SK-N-SH (cell line): Measurements from ENCODE around the gene CGN. TPM values are rescaled to one million over a fixed set of nuclear protein-coding genes. Genes with fewer than 3 reads are reported as not detected.

Experiments used
- CTCF ChIA-PET: fragments of 300-600, 350-600 bp; formaldehyde crosslinking; extraction: SDS; loops from one replicate; lab custom pipeline; 2021; lab: Yijun Ruan, JAX
- POLR2A ChIA-PET: fragments of 350-600 bp; sonication (Branson Sonifier 250); formaldehyde crosslinking; extraction: SDS; loops from one replicate; lab custom pipeline; 2020; ENCODE audit warnings: antibody characterized with exemption, inconsistent platforms; lab: Yijun Ruan, JAX
- DNase-seq: peaks from one replicate; pipeline ENCODE4 v3.0.0; 2012
- H2AFZ ChIP-seq: fragments of 200-600 bp; sonication (generic); 2 replicates; pipeline ENCODE4 v1.8.1; 2016; ENCODE audit warnings: antibody characterized with exemption, mild to moderate bottlenecking, low read depth
- H3F3A ChIP-seq: fragments of 200-600 bp; sonication (generic); replicated peaks from 2 replicates; pipeline ENCODE3; 2016; ENCODE audit warnings: antibody characterized with exemption, mild to moderate bottlenecking; ENCODE audit not compliant: insufficient read depth
- H3K27ac ChIP-seq, 2 experiments: fragments of 200-500 bp in 1 of 2; fragments of 200-600 bp in 1 of 2; sonication (Bioruptor generic) in 1 of 2; sonication (generic), shearing (Covaris generic) in 1 of 2; 2 replicates each; pipeline versions ENCODE4 v1.5.1 to v1.6.1; 2014 to 2016; ENCODE audit warnings: low read depth in 2 of 2, inconsistent platforms in 1 of 2, low read length in 1 of 2, mild to moderate bottlenecking in 1 of 2, mixed read lengths in 1 of 2
- H3K27me3 ChIP-seq: fragments of 200-600 bp; sonication (generic), shearing (Covaris generic); 2 replicates; pipeline ENCODE4 v1.6.1; 2016; ENCODE audit warnings: mixed run types; ENCODE audit not compliant: insufficient read depth
- H3K36me3 ChIP-seq, 2 experiments: fragments of 200-500 bp in 1 of 2; fragments of 200-600 bp in 1 of 2; sonication (Bioruptor generic) in 1 of 2; sonication (generic) in 1 of 2; replicated peaks in 1 of 2; 2 replicates each; pipeline versions ENCODE3 to v1.5.1; 2014 to 2016; ENCODE audit warnings: low read length in 1 of 2, mild to moderate bottlenecking in 1 of 2; ENCODE audit not compliant: insufficient read depth in 2 of 2, control insufficient read depth in 1 of 2
- H3K4me1 ChIP-seq, 2 experiments: fragments of 200-500 bp in 1 of 2; fragments of 200-600 bp in 1 of 2; sonication (Bioruptor generic) in 1 of 2; sonication (generic), shearing (Covaris generic) in 1 of 2; 2 replicates each; pipeline versions ENCODE4 v1.5.1 to v1.6.1; 2014 to 2016; ENCODE audit warnings: low read depth in 1 of 2, low read length in 1 of 2, mixed run types in 1 of 2; ENCODE audit not compliant: insufficient read depth in 2 of 2, control insufficient read depth in 1 of 2
- H3K4me2 ChIP-seq: fragments of 200-600 bp; sonication (generic), shearing (Covaris generic); 2 replicates; pipeline ENCODE4 v1.6.1; 2017; ENCODE audit warnings: mixed run types
- H3K4me3 ChIP-seq, 2 experiments: fragments of 200-500 bp in 1 of 2; fragments of 200-600 bp in 1 of 2; sonication (Bioruptor generic) in 1 of 2; sonication (generic), shearing (Covaris generic) in 1 of 2; 2 replicates each; pipeline versions ENCODE4 v1.5.1 to v1.8.1; 2014 to 2016; ENCODE audit warnings: low read depth in 2 of 2, inconsistent platforms in 1 of 2, low read length in 1 of 2, mild to moderate bottlenecking in 1 of 2, mixed read lengths in 1 of 2, moderate library complexity in 1 of 2
- H3K79me2 ChIP-seq: fragments of 200-600 bp; sonication (generic); 2 replicates; pipeline ENCODE4 v1.8.1; 2017; ENCODE audit warnings: mild to moderate bottlenecking; ENCODE audit not compliant: insufficient read depth
- H3K9ac ChIP-seq: fragments of 200-600 bp; sonication (generic); 2 replicates; pipeline ENCODE4 v1.6.1; 2017; ENCODE audit warnings: mixed run types
- H3K9me2 ChIP-seq: fragments of 200-600 bp; sonication (generic); 2 replicates; pipeline ENCODE4 v1.6.1; 2017; ENCODE audit warnings: mixed run types
- H3K9me3 ChIP-seq: fragments of 200-600 bp; sonication (generic); 2 replicates; pipeline ENCODE4 v1.6.1; 2017; ENCODE audit warnings: mixed run types, mild to moderate bottlenecking, moderate library complexity
- H4K20me1 ChIP-seq: fragments of 200-600 bp; sonication (generic); 2 replicates; pipeline ENCODE4 v1.6.1; 2017; ENCODE audit warnings: mild to moderate bottlenecking, mixed run types; ENCODE audit not compliant: insufficient read depth
- CHD2 ChIP-seq: fragments of 150-350 bp; IDR thresholded peaks from 2 replicates; pipeline ENCODE4 v1.6.1; 2018; ENCODE audit warnings: low read length; ENCODE audit not compliant: partially characterized antibody
- CTCF ChIP-seq: fragments of 200-600 bp; sonication (generic); IDR thresholded peaks from 2 replicates; pipeline ENCODE4 v1.6.1; 2017; ENCODE audit warnings: antibody characterized with exemption, mild to moderate bottlenecking, moderate library complexity
- EZH2phosphoT487 ChIP-seq: fragments of 200-600 bp; sonication (generic); IDR thresholded peaks from 2 replicates; pipeline ENCODE4 v1.6.1; 2017; ENCODE audit warnings: low read depth, mixed run types, mild to moderate bottlenecking, antibody characterized with exemption, moderate library complexity, borderline replicate concordance
- FOSL2 ChIP-seq: IDR thresholded peaks from 2 replicates; pipeline ENCODE4 v1.4.0; 2012; ENCODE audit warnings: low read depth, mild to moderate bottlenecking, moderate library complexity, borderline replicate concordance
- FOXJ3 ChIP-seq: sonication (generic); formaldehyde crosslinking; IDR thresholded peaks from 2 replicates; pipeline ENCODE4 v1.5.1; 2020; ENCODE audit warnings: mild to moderate bottlenecking, missing genetic modification reagents
- GATA2 ChIP-seq: sonication (generic); formaldehyde crosslinking; IDR thresholded peaks from 2 replicates; pipeline ENCODE4 v1.5.0; 2020; ENCODE audit warnings: mild to moderate bottlenecking, missing genetic modification reagents
- IRF3 ChIP-seq: fragments of 150-350 bp; IDR thresholded peaks from 2 replicates; pipeline ENCODE4 v1.6.1; 2016; ENCODE audit warnings: mild to moderate bottlenecking, low read depth, low read length
- JUND ChIP-seq: IDR thresholded peaks from 2 replicates; pipeline ENCODE4 v1.4.0; 2012
- MEF2A ChIP-seq: IDR thresholded peaks from 2 replicates; pipeline ENCODE4 v1.4.0; 2012; ENCODE audit warnings: low read depth, borderline replicate concordance
- MXI1 ChIP-seq: IDR thresholded peaks from 2 replicates; pipeline ENCODE4 v1.6.1; 2012; ENCODE audit warnings: mild to moderate bottlenecking, low read depth, low read length, improper control_type of control experiment
- NFIC ChIP-seq: IDR thresholded peaks from 2 replicates; pipeline ENCODE4 v1.4.0; 2012; ENCODE audit warnings: borderline replicate concordance
- POLR2AphosphoS5 ChIP-seq: IDR thresholded peaks from 2 replicates; pipeline ENCODE4 v1.6.1; 2012; ENCODE audit warnings: low read depth, low read length
- RAD21 ChIP-seq: IDR thresholded peaks from 2 replicates; pipeline ENCODE4 v1.6.1; 2012; ENCODE audit warnings: mild to moderate bottlenecking, low read length
- RCOR1 ChIP-seq: fragments of 150-350 bp; IDR thresholded peaks from 2 replicates; pipeline ENCODE4 v1.6.1; 2017; ENCODE audit warnings: antibody characterized with exemption, low read length
- RFX5 ChIP-seq: IDR thresholded peaks from 2 replicates; pipeline ENCODE4 v1.6.1; 2012; ENCODE audit warnings: mild to moderate bottlenecking, improper control_type of control experiment, low read length
- TEAD4 ChIP-seq: IDR thresholded peaks from 2 replicates; pipeline ENCODE4 v1.4.0; 2012; ENCODE audit warnings: mild to moderate bottlenecking, borderline replicate concordance; ENCODE audit not compliant: insufficient read depth
- USF1 ChIP-seq: IDR thresholded peaks from 2 replicates; pipeline ENCODE4 v1.4.0; 2012; ENCODE audit warnings: low read depth, borderline replicate concordance
- YY1 ChIP-seq: IDR thresholded peaks from 2 replicates; pipeline ENCODE4 v1.4.0; 2012; ENCODE audit warnings: low read depth, mild to moderate bottlenecking
- ZBTB33 ChIP-seq: IDR thresholded peaks from 2 replicates; pipeline ENCODE4 v1.4.0; 2012; ENCODE audit warnings: low read depth, borderline replicate concordance
- WGBS: methylation state at CpG from one replicate; pipeline ENCODE4 v1.1.6; 2017; ENCODE audit warnings: low lambda C conversion rate; 5-methylcytosine and 5-hydroxymethylcytosine counted together
- polyA plus RNA-seq, 3 experiments: library from polyadenylated mRNA; depleted of rRNA; stranded (reverse); fragments of >200 nt; gene quantifications; 2 replicates each; pipeline ENCODE4 v1.2.3, GENCODE V29; 2012

CGN gene
- polyA plus RNA-seq, 1 of the 3 experiments (the other 2 are of a cell fraction) = 0.36 TPM

- Histone ChIP-seq H3K4me3 (no peak overlapping the region), H3K9me3 (no peaks in the 10 kb centered on the region), H3K27me3 (no peaks in the 10 kb centered on the region), H4K20me1 (no peaks in the 10 kb centered on the region), H2AFZ (no peak overlapping the region), H3K36me3 (peaks cover 31 to 53% of the 10 kb centered on the region in 2 experiments), H3K27ac (no peak overlapping the region), H3K9me2 (no peaks in the 10 kb centered on the region), H3F3A (no peaks in the 10 kb centered on the region), H3K79me2 (no peaks in the 10 kb centered on the region), H3K4me1 (no peaks in the 10 kb centered on the region; a peak in 1 of 4 replicates), H3K9ac (no peak overlapping the region), H3K4me2 (no peak overlapping the region)
- no peak for DNase-seq
- ChIA-PET CTCF (interaction anchor here (1.0 to 3.4 kb wide), 3 partner anchors 13 to 137 kb away, joined by 3 to 34 read pairs (median 3); no protein-coding TSS in a partner anchor), POLR2A (no interaction called here)
- 100% methylated on average over 1 of the region's 1 CpG for WGBS
- TF ChIP-seq JUND = no peak
- TF ChIP-seq YY1 = no peak
- no peak for TF ChIP-seq FOXJ3 (CRISPR knock-in tag)
- TF ChIP-seq POLR2AphosphoS5 = no peak
- TF ChIP-seq RAD21 = no peak
- no peak for TF ChIP-seq FOSL2
- no peak for TF ChIP-seq TEAD4
- no peak for TF ChIP-seq NFIC
- TF ChIP-seq USF1 = no peak
- no peak for TF ChIP-seq RCOR1
- TF ChIP-seq MEF2A = no peak
- no peak for TF ChIP-seq RFX5
- no peak for TF ChIP-seq GATA2 (CRISPR knock-in tag)
- TF ChIP-seq EZH2phosphoT487 = no peak
- TF ChIP-seq MXI1 = no peak
- TF ChIP-seq IRF3 = no peak
- TF ChIP-seq CHD2 = no peak
- no peak for TF ChIP-seq ZBTB33
- no peak for TF ChIP-seq CTCF
These were observed 70.7 kb downstream of the CGN start for GRCh38 chr1:151581921-151582320.
